GM03348 (cell line): ENCODE data around the gene DNMBP.
"Not testable (repeated sequence)": the region's sequence is repeated elsewhere in the genome, so short reads cannot be mapped to it uniquely, and the experiment has no call there.

Experiments used
- DNase-seq: peaks from one replicate; pipeline ENCODE4 v3.0.0; 2012; ENCODE audit warnings: low spot score

The DNMBP gene

GRCh38 chr10:99958302-99958701 lies 51.4 kb downstream of the DNMBP start:
- peak; percentile 29 for DNase-seq

- DNase-seq = not testable (repeated sequence)
Observed at GRCh38 chr10:99953510-99953909, 56.2 kb downstream of the DNMBP start.

DNA sequence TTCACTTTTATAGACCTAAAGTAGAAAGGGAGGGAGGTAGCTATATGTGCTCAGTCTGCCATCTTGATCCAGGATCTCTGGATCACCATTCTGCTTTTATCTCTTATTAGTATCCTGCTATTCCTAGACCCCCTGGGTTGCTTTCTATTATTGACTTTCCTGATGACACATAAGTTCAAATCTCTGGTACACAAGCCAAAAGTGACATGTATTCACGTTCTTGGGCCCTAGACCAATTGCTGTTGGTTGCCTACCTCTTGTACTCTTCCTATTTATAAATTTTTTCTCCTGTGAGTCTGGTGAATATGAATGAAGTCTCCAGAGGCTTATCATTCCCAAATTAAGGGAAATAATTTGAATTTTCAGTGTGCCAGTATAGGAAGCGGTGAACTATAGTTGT lies 56.9 kb downstream of the DNMBP start:
- no peak for DNase-seq

DNA sequence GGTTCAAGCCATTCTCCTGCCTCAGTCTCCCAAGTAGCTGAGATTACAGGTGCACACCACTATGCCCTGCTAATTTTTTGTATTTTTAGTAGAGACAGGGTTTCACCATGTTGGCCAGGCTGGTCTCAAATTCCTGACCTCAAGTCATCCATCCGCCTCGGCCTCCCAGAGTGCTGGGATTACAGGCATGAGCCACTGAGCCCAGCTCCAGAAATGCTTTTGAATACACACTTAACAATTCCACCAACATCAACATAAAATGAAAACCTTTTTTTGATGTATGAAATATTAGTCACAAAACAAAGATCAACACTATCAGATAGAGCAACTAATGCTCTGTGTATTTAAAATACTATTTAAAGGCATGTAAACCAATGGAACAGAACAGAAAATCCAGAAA lies 63.7 kb downstream of the DNMBP start:
- DNase-seq = not testable (repeated sequence)

DNA sequence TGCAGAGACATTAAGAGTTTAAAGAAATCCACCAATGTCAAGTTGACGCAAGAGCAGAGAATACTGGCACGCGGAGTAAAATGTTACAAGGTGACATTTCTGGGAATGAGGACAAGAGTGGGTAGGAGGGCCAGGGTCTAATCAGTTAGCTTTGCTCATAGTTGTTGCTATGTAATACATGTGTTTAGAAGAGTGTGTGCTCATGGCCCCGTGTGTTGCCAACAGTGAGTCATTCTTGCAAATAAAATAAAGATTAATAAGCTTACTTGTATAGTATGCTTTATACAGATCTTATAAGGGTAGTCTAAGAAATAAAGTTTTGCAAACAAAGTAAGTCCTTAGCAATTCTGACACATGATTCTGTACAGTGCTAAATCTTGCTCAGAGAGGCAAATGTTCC lies 64.5 kb downstream of the DNMBP start:
- DNase-seq = peak; percentile 73

DNA sequence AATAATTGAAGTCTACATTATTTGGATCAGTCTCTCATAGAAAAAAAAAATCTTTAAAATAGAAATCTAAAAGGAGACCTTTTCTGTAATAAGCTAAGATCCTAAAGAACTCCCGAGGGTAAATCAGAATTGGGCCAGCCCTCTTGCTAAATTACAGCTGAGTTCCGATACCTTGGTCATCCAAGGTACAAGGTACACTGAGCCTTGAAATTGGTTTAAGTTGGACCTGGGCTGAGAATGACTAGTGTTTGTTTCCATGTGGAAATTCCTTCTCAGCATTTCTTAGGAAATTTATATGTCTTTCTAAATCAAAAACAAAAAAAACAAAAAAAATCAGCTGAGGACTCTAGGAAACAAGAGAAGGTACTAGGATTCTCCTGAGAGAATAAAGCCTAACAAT lies 64.9 kb downstream of the DNMBP start:
- no peak for DNase-seq

GRCh38 chr10:99943908-99944307 lies 65.8 kb downstream of the DNMBP start:
- no peak for DNase-seq

GRCh38 chr10:99941942-99942820 lies 67.6 kb downstream of the DNMBP start:
- DNase-seq = no peak

GRCh38 chr10:99938563-99938962 lies 71.2 kb downstream of the DNMBP start:
- no peak for DNase-seq

DNA sequence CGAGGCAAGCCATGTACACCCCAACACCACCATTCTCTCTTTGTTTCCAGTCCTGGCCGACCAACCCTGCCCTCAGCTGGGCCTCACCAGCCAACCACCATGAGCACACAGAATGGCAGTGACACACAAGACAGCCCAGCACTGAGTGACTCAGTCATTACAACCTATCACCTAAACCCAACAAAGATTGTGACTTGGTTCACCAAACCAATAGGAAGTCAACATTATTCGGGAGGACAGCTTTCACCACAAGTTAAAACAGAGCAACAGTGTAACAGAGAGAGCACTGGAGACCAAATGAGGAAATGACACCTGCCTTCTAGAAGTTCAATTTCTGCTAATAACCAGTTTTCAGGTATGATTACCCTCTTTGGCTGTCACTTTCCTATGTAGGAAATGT lies 72.1 kb downstream of the DNMBP start:
- DNase-seq = no peak

- not testable (repeated sequence) for DNase-seq
Observed at GRCh38 chr10:99932203-99932957, 77.4 kb downstream of the DNMBP start.

DNA sequence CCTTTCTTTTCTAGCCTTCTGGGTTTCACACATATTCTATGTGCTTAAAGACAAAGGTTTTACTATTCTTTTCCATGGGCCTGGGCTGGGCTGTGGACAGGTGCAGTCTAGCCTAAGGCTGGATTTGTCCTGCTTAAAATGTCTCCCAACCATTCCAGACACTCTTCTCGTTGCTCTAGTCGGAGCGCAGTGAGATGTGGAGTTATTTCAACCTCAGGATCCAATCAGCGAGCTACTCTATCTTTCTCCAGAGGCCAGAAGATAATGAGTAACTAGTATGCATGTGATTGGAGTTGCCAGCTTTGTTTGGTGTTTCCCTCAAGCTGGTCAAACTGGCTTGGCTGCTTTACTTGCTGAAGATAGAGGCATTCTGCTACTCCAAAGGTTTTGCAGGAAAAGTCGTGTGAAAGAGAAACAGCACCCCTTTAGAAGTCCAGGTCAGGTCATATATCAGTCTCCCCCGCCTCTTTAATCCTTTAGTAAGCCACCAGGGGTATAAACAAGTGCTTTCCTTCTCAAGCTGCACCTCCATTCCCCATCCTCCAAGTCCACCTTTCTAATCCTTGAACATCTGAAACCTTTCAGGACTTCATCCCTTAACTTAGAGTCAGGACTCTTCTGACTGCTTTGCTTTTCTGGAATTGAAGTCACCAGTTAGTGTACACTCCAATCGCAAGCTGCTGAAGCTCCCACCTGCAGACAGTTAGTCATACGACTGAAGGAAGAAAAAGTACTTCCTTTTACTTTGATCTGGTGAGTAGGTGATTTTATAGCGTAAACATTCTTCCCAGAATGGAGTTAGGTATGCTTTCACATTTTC lies 78.8 kb downstream of the DNMBP start:
- no peak for DNase-seq

DNA sequence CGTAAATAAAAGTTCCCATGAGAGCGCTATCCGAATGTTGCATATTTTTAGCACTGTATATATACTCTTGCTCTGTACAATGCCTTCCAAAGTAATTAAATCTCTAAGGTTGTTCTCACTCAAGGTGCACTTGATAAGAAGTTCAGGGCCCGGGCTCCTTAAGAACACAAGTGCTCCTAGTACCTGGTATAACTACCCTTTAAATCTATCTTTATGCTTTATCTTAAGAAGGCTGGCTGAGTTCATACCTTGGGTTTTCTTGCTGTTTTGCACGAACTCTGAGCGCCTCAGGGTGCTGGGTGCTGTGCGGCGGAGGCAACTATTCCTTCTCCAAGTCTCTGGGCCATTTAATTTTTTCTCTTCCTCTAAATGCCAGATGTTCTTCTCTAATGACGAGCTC lies 80.4 kb downstream of the DNMBP start:
- DNase-seq = no peak

GRCh38 chr10:99927721-99928280 lies 81.9 kb downstream of the DNMBP start:
- DNase-seq = no peak

- peak; percentile 47 for DNase-seq
Observed at GRCh38 chr10:99926925-99927720, 82.6 kb downstream of the DNMBP start.

DNA sequence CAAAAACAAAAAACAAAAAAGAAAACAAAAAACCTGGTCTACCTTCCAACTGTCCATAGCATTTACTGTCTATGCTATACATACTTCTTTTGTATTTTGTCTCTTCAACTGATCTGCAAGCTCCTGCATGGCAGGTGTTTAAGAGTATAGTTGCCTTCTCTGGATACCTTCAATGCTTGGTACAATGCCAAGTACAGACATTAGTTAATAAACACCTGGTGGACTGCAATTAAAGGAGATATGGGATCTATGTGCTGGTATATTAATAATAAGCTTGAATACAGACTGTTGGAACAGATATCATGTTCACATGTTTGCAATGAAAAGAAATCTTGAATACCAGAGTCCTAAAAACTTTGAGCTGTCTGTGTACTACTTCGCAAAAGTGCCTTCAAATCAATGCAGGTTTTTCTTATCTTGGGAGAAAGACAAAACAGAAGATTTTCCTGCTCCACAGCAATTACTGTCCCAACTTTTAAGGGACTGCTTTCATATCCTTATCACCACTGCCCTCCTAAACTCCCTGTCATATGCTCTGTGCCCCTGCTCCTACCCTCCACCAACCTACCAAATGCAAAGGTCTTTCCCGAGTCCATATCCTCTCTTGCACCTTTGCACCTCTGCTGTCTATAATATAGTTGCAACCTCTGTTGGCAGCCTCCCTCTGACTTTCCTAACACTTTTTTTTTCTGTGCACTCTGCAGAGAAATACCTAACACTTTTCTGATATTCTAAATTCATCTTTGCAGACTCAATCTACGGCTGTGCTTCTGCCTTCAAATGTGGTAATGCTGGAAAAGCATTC lies 85.1 kb downstream of the DNMBP start:
- DNase-seq = no peak

DNA sequence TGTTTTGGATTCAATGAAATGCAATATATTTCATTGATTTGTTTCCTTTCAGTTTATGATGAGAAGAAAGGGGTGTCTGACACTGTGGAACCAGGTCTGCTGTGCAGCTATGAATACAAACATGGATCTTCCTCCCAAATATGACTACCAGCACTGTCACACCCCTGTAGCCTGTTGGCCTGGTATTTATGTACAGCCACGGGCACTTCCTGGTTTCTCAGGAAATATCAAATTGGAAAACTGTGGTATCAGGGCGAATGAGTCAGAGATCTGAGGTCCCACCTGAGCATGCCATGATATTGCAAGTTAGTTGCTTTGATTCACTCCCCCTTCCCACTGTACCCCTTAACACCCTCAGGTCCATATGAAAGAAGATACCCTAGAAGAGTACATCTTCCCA lies 87.8 kb downstream of the DNMBP start:
- DNase-seq = no peak

- no peak for DNase-seq
Observed at GRCh38 chr10:99920901-99921300, 88.8 kb downstream of the DNMBP start.

GRCh38 chr10:99920486-99920885 lies 89.3 kb downstream of the DNMBP start:
- no peak for DNase-seq
